UCSD-AML1 (cell line): Measurements from ENCODE around the gene SAMD1.
"Not testable (repeated sequence)": the region's sequence is repeated elsewhere in the genome, so short reads cannot be mapped to it uniquely, and the experiment has no call there.

Experiments used
- DNase-seq: peaks from one replicate; lab custom pipeline; 2025; ENCODE audit not compliant: unreplicated experiment; lab: John Stamatoyannopoulos, UW

SAMD1 gene

DNA sequence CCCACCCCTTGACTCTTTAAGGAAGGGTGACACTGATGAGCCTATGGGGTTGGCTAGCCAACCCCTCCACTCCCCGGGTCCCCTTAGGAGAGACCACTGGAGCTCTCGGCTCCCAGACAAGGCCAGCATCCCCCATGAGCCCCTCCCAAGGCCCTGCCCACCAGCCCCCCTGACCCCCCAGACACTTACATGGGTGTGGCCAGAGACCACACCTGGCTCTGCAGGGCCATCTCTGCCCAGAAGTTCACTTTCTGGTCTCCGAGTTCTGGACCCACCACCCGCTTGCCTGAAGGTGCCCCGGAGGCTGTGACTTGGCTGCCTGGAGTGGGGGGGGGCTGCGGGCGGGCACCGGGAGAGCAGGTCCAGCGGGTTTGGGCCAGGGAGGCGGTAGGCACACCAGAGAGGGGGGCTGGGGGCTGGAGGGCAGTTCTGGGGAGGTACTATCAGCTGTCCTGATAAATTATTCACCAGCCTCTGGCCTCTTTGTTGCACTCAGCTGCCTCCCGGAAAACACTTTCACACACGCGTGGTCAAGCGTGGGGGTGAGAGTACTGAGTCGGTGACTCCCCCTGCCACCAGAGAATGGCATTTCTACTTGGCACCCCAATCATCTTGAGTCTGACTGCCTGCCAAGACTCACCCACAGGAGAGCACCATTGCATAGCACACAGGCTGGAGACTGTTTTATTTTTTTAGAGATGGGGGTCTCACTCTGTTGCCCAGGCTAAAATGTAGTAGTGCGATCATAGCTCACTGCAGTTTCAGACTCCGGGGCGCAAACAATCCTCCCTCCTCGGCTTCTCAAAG lies 28.6 kb downstream of the SAMD1 start, which contains the start of gene PALM3:
Gene PALM3, minus strand, starts transcription at position 326 of the 807 bp plus-strand sequence. Its CDS starts 96 bp downstream, at position 230.
- DNase-seq: no peak

DNA sequence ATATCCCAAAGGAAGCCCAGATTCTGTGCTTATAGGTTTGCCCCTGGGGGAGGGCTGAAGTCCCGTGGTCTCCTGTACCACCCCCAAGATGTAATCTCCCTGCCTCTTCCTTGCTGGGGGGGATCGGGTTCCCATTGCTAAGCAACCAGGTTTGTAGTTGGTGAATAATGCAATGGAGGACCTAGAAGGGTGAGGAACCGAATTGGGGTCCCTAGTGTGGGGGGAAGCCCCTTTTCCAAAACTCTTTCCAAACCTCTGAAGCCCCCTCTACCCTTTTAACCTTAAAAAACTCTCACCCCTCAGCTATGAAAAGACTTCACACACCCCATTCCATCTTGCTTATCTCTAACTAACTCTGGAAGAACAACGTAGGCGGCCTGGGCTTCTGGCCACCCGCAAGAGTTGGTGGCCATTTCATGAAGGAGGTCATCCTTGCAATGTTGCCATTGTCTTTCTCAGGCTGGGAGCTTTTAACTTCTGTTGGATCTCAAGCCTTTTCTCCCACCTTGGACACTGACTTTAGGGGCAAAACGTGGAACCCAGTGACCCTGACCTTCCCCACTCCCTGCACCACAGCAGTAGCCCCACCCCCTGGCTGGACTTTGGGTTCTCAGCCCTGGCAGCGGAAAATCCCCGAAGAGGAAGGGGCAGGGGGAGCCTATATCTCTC lies 29.3 kb downstream of the SAMD1 start:
- DNase-seq: no peak

DNA sequence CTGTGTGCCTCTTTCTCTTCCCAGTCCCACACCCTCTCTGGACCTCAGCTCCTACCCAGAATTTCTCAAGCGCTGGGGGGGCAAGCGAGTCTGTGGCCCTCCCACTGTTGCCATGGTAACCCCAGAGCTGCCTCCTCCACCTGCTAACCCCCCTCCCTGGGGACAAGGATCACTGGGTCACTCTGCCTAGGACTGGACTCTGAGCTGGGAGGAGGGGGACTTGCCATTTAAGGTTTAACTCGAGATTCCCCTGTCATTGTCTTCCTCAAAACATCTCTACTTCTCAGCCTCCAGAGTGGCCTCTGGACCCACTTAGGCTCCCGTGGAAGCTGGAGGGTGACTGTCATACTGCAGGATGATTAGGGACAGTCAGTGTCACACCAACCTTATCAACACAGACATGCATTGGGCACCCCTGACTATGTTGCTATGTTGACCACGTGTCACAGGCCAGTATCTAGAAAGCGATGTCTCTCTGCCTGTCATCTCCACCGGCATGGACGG lies 30.8 kb downstream of the SAMD1 start:
- no peak for DNase-seq

DNA sequence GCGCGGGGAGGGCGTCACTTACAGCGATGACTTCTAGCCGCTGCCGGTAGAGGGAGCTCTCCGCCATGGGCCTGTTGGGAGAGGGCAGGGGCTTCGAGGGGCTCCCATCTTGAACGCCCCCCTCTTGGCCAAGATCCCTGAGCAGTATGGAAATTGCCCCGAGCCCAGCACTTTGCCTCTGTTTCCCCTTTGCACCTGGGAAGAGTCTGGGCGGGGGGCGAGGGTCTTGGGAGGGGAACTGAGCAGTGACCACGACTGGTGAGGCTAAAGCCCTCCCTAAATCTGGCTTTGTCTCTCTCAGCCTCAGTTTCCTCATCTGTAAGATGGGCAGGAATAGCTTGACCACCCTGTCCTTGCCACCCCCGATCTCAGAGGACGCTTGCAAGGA lies 31.5 kb downstream of the SAMD1 start:
- DNase-seq: peak; percentile 30

DNA sequence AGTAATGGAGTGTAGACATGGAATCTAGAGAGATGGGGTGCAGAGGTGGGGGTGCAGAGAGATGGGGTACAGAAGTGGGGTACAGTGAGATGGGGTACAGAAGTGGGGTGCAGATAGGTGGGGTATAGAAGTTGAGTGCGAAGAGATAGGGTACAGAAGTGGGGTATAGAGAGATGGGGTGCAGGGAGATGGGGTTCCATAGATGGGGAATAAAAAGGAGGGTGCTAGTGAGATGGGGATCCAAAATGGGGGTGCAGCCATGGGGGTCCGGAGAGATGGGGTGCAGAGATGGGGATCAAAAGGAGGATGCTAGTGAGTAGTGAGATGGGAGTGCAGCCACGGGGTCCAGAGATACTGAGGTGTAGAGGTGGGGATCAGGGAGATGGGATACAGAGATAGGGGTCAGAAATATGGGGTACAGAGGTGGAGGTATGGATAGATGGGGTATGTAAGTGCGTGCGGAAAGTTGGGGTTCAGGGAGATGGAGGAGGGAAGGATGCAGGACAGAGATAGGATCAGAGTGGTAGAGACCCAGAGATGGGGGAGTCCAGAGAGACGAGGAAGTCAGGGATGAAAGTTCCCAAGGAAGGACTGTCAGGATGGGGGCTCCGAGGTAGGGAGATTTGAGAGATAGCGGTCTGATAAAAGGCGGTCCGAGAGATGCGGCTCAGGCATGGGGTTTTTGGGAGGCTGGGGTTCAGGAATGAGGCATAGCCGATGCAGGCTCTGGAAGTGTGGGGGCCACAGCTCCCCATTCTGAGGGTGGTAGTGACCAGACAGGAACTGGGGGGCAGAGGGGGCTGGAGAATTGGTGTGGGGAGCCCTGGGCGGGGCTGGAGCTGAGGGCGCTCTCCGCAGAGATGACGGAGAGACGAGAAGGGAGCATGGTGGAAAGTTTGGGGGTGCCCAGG lies 32.1 kb downstream of the SAMD1 start:
- no peak for DNase-seq

DNA sequence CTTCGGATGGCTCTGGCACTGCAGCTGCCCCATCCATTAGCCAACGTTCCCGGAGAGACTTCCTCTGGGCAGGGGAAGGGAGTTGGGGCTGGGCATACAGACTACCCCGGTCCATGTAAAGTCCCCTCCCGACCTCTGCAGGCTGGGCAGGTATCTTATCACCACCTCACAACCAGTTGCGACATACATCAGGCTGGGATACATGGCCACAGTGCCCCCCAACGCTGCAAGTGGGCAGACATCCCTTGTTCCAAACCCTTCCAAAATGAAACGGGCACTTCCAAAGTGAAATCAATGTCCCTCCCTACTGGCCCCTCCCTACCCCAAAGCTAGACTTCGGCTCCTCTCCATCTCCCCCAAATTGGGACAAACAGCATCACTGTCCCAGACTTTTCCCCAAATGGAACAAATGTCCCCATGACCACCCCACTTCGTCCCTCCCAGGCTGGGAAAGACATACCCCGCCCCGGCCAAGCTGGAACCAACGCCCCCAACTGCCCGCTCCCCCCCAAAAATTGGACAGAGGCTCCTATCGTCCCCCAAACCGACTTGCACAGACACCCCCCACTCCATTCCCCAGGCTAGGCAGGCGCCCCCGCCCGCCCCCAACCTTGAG lies 33.7 kb downstream of the SAMD1 start:
- DNase-seq: no peak

DNA sequence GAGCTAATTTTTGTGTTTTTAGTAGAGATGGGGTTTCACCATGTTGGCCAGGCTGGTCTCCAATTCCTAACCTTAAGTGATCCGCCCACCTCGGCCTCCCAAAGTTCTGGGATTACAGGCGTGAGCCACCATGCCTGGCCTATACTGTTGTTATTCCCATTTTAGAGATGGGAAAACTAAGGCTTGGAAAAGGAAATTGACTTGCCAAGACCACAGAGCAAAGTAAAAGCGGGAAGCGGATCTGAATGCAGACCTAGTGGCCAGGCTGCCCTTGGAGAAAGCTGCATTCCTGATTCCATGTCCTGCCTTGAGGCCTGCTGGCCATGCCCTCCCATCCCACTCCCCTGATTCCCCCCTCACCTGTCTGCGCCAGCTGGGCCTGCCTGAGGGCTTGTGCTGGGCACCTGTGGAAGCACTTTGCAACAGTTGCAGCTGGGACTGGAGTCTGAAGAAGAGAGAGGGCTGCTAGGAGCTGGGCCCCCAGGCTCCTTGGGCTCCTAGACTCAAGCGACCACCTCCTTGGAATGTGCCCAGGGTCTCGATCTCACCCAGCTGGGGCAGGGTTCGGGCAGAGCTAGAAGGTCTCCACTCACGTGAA lies 34.4 kb downstream of the SAMD1 start:
- no peak for DNase-seq

DNA sequence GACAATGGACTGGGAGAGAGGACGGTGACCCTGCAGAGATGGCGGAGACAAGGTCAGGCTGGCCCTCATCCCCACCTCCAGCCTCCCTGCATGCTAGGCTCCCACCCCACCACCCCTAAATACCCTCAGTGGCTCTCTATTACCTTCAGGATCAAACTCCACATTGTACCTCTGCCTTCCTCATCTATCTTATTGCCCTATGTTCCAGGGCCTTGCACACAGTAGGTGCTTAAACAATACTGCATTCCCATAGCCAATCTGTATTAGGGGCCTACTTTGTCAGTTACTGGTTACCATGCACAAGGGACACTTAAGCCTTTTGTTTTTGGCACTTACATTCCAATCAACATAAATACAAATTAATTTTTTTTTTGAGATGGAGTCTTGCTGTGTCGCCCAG lies 35.2 kb downstream of the SAMD1 start:
- DNase-seq: no peak

DNA sequence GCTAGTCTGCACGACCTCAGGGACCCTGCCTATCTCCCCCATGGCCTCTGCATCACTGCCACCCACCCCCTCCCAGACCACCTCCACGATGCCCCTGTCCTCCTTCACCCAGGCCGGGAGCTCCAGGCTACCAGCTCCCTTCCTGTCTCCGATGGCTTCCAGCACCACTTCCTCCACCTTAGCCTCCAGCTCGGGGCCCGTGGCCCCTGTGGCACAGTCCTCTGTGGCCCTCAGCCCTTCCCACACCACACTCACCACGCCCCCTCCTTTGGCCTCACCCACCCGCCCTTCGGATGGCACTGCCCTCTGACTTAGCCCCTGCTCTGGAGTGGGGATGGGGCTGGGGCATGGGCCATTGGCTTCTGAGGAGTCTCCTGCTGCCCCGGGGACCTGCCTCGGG lies 35.8 kb downstream of the SAMD1 start:
- DNase-seq: peak; percentile 41

DNA sequence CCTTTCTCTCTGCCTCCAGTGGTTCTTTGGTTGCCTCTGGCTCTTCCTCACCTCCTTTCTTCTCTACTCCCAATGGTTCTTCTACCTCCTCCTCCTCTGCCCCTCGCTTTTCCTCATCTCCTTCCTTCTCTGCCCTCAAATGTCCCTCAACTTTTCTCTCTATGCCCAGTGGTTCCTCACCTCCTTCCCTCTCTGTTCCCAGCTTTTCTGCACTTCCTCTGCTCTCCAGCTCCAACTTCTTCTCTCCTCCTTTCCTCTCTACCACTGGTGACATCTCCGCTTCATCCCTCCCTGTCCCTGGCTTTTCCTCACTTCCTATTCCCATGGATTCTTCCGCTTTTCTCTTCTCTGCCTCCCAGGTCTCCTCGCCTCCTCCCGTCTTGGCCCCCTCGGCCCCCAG lies 36.5 kb downstream of the SAMD1 start:
- no peak for DNase-seq

DNA sequence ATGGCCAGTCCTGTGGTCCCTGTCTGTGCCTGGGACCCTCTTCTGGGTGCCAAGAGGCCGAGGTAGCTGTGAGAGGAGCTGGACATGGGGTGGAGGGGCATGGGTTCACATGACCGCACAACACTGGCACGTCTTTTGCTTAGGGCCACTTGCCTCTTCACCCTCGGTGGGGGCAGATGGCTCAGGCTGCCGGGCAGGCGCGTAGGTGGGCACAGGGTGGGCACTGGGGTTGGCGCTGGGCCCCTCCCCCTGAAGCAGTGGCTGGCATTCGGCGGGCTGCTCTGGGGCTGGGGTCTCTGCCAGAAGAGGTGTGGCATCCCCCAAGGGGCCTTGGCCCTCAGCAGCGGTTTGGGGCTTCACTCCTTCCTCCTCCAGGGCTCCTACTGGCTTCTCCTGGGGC lies 37.1 kb downstream of the SAMD1 start:
- DNase-seq: no peak

DNA sequence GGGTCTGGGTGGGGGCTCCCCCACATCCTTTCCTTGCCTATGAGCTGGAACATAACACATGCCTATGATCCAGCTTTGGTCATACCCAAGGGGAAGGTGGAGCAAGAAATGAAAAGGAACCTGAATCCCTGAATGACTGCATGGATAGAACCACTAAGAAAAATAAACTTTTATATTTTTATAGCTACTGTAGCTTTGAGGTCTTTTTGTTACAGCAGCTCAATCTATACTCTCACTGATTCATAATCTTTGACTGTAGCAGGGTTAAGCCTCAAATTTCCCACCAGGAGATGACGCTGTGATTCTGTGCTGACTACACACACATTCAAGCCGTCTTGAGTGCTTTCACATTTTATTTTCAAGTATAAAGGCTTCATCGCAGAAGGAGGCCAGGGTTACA lies 37.5 kb downstream of the SAMD1 start:
- DNase-seq: no peak

DNA sequence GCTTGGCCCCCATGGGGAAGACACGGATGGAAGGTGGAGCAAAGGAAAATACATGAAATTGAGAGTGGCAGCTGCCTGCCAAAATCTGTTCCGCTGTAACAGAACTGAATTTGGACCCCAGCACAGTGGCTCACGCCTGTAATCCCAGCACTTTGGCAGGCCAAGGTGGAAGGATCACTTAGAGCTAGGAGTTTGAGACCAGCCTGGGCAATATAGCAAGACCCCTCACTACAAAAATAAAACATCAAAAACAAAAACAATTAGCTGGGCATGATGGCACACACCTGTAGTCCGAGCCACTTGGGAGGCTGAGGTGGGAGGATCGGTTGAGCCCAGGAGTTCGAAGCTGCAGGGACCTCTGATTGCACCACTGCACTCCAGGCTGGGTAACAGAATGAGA lies 38.1 kb downstream of the SAMD1 start:
- DNase-seq: no peak

DNA sequence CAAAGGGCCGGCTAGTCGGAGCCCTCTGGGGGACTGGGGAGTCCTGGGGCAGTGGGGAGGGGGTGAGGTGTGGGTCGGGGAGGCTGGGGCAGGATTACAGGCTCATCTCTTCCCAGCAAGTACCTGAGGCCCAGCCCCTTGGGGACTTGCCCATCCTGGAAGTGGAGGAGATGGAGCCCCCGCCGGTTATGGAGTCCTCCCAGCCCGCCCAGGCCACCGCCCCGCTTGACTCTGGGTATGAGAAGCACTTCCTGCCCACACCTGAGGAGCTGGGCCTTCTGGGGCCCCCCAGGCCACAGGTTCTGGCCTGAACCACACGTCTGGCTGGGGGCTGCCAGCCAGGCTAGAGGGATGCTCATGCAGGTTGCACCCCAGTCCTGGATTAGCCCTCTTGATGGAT lies 38.6 kb downstream of the SAMD1 start:
- DNase-seq: no peak

DNA sequence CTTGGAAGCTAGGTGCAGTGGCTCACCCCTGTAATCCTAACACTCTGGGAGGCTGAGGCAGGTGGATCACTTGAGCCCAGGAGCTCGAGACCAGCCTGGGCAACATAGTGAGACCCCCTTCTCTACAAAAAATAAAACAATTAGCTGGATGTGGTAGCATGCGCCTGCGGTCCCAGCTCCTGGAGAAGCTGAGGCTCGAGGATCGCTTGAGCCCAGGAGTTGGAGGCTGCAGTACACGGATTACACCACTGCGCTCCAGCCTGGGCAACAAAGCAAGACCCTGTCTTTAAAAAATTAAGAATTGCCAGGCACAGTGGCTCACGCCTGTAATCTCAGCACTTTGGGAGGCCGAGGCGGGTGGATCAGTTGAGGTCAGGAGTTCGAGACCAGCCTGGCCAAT lies 39.6 kb downstream of the SAMD1 start:
- not testable (repeated sequence) for DNase-seq

DNA sequence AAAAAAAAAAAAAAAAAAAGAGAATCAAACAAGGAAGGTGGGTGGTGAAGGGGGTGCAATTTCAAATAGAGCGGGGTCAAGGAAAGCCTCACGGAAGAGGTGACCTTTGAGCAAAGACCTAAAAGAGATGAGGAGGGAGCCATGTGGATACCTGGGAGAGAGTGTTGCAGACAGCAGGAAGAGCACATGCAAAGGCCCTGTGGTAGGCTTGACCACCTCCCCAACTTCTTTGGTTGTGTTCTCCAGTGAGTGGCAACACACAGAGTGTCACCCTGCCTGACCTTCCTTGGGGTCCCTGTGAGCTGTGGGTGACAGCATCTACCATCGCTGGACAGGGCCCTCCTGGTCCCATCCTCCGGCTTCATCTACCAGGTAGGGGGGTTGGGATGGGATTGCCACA lies 40.0 kb downstream of the SAMD1 start:
- DNase-seq: no peak

DNA sequence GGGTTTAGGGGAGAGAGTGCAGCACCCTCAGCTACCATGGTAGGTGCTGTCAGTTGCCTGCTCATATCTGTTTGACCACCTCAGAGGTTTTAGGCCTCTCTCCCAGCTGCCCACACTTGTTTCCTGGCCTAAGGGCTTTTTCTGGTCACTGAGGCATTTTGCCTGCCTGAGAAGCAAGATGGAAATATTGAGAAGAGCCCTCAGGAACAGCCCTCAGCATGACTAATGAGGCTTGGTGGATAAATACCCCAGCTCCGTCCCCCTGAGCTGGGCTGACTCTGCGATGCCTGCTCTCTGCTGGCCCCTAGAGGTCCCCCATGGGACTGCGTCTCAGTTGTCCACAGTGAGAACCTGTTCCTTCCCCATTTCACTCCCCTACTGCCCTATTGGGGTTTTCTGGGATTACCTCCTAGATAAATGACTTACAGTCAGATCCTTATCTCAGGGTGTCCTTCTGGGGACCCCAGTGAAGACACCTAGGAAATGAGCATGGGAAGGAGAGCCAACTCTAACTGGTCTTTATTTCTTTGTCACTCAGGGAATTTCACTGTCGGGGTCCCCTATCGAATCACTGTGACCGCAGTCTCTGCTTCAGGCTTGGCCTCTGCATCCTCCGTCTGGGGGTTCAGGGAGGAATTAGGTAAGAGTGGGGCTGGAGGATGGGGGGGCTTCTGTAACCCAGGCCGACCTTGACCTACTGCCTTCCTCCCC lies 42.0 kb downstream of the SAMD1 start:
- peak; percentile 71 for DNase-seq

DNA sequence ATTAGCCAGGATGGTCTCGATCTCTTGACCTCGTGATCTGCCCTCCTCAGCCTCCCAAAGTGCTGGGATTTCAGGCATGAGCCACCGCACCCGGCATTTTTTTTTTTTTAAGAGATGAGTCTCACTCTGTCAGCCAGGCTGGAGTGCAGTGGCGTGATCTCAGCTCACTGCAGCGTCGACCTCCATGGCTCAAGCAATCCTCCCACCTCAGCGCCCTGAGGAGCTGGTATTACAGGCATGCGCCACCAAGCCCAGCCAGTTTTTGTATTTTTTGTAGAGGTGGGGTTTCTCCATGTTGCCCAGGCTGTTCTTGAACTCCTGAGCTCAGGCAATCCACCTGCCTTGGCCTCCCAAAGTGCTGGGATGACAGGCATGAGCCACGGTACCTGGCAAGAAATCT lies 42.7 kb downstream of the SAMD1 start:
- DNase-seq: not testable (repeated sequence)

DNA sequence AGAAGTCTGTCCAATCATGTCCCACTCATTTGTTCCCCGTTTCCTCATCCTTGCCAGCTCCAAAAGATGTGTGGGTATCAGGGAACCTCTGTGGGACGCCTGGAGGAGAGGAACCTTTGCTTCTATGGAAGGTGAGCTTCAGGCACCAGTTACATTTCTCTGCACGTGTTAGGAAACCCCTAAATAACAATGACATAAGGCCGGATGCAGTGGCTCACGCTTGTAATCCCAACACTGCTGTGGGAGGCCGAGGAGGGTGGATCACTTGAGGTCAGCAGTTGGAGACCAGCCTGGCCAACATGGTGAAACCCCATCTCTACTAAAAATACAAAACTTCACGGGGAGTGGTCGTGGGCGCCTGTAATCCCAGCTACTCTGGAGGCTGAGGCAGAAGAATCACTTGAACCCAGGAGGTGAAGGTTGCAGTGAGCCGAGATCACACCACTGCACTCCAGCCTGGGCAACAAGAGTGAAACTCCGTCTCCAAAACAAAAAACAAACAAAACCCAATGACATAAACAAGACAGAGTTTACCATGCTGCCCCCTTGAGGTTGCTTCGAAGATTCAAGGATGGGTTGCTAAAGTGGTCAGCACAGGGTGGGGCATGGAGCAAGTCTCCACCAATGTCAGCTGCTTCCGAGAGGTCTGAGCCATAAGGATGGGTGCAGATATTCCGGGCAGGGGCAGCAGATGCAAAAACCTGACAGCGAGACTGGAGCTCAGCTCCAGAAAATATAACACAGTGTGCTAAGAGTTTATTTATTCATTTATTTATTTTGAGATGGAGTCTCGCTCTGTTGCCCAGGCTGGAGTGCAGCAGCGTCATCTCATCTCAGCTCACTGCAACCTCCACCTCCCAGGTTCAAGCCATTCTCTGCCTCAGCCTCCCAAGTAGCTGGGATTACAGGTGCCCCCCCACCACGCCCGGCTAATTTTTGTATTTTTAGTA lies 47.6 kb downstream of the SAMD1 start:
- DNase-seq: not testable (repeated sequence)
